HG03575 (cell line): ENCODE measurements around the gene RASAL1.

ENCODE experiments used
- ATAC-seq: cut with Tn5 transposase; IDR thresholded peaks from one replicate; pipeline ENCODE4 v1.9.1; 2021; ENCODE audit not compliant: unreplicated experiment, insufficient number of reproducible peaks, low FRiP score; ENCODE audit errors: extremely low read depth

The RASAL1 gene

GRCh38 chr12:113086249-113087164, 49.1 kb downstream of the RASAL1 start:
- no peak for ATAC-seq

- no peak for ATAC-seq
These were observed 51.6 kb downstream of the RASAL1 start for GRCh38 chr12:113083863-113084435.

GRCh38 chr12:113082486-113083148, 52.9 kb downstream of the RASAL1 start:
- no peak for ATAC-seq

GRCh38 chr12:113081873-113082272, 53.7 kb downstream of the RASAL1 start:
- no peak for ATAC-seq

GRCh38 chr12:113077859-113078255, 57.7 kb downstream of the RASAL1 start:
- no peak for ATAC-seq

- ATAC-seq = no peak
These were observed 58.3 kb downstream of the RASAL1 start for GRCh38 chr12:113077057-113077858.

GRCh38 chr12:113075137-113075683, 60.4 kb downstream of the RASAL1 start:
- ATAC-seq = peak; percentile 82

- ATAC-seq = no peak
These were observed 62.0 kb downstream of the RASAL1 start for GRCh38 chr12:113073586-113073985.

- no peak for ATAC-seq
These were observed 63.4 kb downstream of the RASAL1 start for GRCh38 chr12:113072136-113072535.

- ATAC-seq = no peak
These were observed 64.1 kb downstream of the RASAL1 start for GRCh38 chr12:113071135-113072112.

- ATAC-seq = no peak
These were observed 65.2 kb downstream of the RASAL1 start for GRCh38 chr12:113070117-113070906.

GRCh38 chr12:113069751-113070116, 65.8 kb downstream of the RASAL1 start:
- ATAC-seq = no peak

- ATAC-seq = no peak
These were observed 66.4 kb downstream of the RASAL1 start for GRCh38 chr12:113069149-113069548.

- no peak for ATAC-seq
These were observed 67.3 kb downstream of the RASAL1 start for GRCh38 chr12:113067987-113068935.

- ATAC-seq = no peak
These were observed 68.7 kb downstream of the RASAL1 start for GRCh38 chr12:113066813-113067400.
